Dedifferentiated amniotic fluid mesenchymal stem cell (primary cell): Measurements from ENCODE around the gene ACACB.

Experiments used
- DNase-seq: peaks from one replicate; pipeline ENCODE4 v3.0.0-alpha.2; 2016; ENCODE audit errors: extremely low spot score

Gene ACACB

DNA sequence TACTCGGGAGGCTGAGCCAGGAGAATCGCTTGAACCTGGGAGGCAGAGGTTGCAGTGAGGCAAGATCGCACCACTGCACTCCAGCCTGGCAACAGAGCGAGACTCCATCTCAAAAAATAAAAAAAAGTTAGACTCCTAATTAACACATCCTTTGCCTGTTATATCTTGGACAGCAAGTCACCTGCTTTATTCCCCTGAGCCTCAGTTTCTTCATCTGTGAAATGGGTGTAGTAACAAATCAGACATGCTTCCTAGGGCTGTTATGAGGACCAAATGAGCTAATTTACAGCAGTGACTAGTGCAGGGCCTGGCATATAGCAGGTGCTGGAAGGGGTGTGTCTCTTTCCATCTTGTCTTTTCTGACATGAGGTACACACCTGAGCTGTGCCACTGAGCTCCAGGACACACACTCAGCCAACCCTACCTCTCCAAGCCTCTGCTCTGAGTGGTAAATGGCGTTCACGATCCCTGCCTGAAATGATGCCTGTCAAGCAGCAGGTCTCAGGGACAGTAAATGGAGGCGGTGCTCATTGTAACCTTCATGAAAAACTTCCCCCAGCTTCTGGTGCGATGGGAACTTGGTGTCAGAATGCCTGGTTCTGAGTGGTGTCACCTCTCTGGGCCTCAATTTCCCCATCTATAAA lies 161.0 kb downstream of the ACACB start:
- DNase-seq, result no peak

DNA sequence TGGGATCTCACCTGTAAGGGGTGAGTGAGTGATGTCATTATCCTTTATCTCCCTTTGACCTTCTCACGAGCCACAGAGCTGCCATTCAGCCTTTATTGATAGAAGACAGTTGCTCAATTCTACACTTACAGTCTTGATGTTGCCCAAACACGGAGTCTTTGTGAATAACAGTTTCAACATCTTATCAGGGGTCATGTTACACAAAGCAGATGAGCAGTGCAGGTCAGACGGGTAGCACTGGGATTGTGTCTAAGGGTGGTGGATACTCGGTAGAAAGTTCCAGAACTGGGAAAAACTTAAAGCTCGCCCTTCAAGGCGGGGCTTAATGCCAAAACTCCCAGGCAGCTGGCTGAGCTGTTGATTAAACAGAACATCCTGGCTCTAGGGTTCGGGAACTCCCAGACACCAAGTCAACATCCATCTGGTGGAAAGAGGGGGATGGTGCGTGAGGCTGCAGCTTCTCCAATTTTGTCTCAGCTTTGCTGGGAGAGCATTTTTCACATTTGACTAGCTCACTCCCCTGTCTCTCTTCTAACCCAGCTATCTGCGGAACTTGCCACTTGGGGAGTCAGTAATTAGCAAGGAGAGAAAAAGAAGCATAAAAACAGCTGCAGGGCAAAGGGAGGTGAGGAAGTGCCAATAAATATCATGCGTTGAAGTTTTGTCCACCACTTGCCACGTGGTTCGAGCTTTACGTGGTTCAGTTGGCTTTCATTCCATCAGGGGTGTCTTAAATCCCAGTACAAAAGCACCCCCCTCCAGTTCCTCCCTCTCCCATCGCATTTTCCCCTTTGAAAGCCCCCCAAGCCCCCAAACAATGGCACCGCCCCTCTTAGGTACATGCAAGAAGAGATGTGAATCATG lies 161.7 kb downstream of the ACACB start:
- no peak for DNase-seq

DNA sequence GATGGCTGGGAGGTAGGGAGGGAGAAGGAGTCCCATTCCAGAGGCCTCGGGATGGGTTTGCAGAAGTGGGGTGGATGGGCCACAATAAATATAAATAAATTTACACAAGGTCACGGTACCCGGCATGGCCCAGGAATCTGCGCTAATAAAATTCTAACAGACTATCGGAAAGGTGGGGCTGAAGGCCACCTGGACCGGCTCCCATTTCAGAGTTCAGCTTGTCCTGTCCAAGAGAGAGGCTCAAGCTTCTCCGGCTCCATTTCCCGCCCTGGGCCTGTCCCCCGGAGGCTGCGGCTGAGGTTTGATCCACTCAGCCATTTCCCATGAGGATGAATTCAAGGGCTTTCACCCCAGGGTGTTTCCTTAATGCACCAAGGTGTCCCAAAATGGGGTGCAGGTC lies 162.5 kb downstream of the ACACB start:
- DNase-seq, result no peak

DNA sequence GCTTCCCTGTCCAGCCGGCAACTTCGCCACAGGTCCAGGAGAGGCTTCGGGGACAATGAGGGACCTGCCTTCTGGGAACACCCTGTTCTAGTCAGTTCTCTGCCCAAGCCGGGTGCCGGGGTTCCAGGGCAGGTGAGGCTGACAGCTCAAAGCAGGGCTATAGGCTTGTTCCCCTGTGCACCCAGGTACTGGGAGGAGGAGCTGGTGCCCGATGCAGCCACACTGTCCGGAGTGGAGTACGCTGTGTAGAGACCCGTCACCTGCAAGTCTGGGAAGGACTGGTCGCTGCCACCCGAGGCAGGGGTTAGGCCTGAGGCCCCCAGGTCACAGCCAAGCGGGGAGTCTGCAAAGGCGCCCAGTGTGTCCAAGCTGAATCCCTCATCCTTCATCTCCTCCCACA lies 163.1 kb downstream of the ACACB start:
- no peak for DNase-seq

DNA sequence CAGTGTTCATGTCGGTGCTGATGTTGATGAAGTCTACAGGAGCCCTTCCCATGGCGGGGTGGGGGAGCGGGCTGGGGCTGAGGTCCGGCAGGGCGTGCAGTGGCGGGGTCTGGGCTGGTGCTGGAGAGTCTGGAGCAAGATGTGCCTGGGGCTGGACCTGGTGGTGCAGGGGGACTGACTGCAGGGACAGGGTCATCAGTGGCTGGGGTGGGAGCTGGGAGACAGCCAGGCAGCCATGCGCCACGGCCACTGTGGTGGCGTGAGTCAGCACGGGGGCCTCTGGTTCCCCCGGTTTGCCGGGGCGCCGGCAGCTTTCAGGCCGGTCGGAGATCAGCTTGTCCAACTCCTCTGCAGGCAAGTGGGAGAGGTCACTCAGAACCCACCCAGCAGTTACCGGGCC lies 165.1 kb downstream of the ACACB start:
- no peak for DNase-seq

DNA sequence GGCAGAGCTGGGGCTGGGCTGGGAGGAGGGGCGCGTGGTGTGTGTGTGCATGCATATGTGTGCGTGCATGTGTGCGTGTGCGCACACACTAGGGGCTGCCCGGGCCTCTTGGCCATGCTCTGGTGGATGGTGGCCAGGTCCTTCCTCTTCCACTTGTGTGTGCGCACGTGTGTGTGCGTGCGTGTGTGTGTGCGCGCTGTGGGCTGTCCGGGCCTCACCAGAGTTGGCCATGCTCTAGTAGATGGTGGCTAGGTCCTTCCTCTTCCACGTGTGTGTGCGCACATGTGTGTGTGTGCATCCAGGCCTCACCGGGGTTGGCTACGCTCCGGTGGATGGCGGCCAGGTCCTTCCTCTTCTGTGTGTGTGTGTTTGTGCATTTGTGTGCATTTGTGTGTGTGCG lies 168.0 kb downstream of the ACACB start:
- DNase-seq, result no peak

DNA sequence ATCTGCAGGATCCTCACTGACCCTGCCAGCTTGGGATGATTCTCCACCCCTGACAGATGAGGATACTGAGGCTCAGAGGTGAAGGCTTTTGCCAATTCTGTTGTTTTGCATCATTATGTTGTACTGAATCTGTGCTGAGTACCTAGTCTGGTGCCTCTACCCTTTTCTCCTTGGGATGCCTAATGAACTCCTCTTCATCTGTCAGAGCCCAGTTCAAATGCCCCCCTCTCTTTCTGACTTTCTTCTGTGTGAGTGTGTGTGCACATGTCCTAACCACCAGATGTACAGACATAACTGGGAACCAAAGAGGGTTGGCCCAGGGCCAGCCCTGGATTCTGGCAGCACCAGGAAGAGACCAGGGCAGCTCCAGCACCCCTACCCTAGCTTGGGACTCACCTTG lies 169.9 kb downstream of the ACACB start:
- no peak for DNase-seq

DNA sequence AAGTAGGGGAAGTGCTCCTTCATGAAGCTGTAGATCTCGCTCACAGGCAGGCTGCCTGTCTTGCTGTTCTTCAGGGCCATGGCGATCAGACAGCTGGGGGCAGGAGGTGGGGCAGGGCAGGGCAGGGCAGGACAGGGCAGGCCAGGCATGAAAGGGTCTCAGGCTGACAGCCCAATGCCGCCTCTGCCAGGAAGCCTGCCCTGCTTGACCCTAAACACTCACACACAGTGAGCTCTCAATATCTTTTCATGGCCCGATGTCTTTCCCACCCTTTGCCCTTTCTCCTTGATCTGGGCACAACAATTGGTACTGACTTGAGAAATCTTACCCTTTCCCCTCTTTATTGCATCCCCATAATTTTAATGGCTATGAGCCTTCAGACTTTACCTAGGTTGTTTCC lies 170.3 kb downstream of the ACACB start:
- DNase-seq, result no peak

DNA sequence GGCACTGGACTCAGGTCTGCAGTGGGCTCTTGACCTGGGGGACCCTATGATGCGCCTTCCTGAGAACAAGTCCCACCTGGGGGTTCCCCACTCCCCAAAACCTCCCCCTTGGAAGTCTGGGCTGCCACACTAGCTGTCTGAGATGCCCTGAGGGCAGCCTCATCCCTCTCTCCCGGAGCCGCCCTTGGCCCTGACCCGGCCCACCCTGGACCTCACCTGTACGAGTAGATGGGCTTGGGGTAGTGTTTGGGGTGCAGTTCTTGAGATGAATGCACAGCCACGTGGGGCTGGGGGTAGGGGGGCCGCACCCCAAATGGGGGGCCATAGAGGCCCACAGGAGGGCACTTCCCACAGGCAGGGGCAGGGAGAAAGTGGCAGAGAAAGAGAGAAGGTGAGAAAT lies 170.8 kb downstream of the ACACB start:
- no peak for DNase-seq

DNA sequence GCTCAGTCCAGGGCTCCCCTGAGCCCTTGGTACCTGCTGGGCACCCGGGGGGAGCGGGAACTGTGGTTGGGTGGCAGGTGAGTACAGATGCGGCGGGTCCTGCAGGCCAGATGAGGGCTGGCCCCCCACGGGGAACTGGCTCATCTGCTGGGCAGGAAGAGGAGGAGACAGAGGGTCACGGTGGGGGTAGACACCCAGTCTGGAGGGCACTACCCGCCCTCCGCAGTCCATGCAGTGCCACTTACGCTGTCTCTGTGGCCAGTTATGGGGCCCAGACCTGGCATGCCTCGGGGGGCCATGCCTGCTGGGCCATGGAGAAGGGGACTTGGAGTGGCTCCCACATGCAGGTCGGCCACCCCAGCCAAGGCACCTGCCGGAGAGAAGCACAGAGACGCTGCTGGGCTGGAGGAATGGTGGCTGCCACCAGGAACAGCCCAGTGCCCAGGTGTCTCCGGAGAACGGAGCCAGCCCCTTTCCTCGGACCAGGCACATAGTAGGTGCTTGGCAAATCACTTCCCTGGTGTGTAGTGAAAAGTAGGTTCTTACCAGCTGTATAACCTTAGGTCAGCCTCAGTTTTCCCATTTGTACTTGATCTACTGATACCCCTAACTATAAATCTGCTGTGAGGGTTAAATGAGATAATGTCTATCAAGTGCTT lies 171.6 kb downstream of the ACACB start:
- DNase-seq, result no peak

DNA sequence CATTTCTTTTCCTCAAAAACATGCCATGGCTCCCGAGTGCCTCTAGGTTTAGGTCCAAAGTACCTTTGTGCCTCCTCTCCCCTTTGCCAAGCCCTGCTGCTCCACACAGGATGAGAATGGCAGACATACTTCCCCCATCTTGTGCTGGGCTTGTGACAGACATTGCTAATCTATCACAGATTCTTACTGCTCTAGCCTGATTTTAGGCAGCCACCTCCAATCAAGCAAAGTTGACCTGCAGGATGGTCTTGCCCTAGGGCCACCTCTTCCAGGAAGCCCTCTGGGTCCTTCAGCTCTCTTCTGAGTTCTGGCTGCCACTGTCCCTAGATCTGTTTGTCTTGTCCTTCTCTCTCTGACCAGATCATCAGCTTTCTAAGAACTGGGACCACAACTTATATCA lies 172.2 kb downstream of the ACACB start:
- DNase-seq, result no peak

DNA sequence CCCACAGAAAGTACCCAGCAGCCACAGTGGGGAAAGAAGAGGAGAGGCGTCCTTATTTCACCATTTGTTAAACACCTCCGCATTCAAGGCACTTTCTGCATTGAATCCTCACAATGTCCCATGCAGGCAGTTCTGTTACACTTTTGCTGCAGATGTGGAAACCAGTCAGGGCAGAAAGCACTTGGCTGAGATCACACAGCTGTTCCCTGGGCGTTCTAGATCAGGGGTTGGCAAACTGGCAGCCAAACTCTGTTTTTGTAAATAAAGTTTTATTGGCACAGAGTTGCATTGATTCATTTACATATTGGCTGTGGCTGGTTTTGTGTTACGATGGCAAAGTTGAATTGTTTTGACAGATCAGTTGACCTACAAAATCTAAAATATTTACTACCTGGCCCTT lies 172.6 kb downstream of the ACACB start:
- DNase-seq, result no peak

DNA sequence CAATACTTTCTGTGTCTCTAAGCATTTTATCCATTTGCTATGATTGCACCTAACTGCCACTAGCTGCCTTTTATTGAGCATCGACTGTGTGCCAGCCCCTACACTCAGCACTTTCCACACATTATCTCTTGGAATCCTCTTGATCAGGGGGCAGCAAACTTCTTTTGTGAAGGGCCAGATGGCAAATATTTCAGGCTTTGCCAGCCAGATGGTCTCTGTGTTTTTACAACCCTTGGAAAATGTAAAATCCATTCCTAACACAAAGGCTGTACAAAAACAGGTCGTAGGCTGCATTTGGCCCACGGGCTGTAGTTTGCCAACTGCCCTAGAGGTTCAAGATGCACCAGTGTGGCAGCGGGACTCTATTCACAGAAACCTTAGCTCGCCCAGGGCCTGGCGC lies 173.2 kb downstream of the ACACB start:
- no peak for DNase-seq

DNA sequence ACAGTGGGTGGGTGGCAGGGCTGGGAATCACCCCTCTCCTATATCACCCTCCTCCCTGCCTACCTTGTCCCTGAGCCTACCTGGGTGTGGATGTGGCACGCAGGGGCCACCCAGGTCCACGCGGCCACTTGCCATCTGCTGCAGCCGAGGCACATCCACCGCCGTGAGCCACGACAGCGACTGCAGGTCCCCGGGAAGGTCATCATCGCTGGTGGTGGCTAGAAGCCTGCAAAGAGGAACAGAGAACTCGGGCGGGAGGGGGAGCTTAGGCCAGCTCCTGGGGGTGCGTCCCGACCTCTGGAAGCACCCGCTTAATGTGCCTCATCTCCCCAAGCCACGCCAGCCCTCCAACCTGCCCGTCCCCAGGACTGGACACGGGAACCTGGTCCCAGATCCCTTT lies 173.7 kb downstream of the ACACB start:
- DNase-seq, result no peak

DNA sequence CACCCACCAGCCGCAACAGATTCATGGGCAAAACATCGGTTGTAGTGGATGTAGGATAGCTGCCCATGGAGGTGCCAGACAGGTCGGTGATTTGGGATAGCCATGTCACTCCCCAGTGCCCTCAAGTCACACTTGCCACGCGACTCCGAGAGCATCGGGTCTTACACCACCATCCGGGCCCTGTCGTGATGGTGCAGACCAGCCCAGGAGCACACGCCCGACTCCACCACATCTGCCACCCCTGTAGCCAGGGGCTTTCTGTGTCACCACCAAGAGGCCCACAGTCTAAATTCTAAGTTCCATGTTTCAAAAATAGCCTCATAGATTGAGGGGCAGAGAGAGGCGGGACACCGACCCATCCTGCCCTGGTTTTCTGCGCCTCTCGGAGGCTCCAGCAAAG lies 174.7 kb downstream of the ACACB start:
- no peak for DNase-seq

DNA sequence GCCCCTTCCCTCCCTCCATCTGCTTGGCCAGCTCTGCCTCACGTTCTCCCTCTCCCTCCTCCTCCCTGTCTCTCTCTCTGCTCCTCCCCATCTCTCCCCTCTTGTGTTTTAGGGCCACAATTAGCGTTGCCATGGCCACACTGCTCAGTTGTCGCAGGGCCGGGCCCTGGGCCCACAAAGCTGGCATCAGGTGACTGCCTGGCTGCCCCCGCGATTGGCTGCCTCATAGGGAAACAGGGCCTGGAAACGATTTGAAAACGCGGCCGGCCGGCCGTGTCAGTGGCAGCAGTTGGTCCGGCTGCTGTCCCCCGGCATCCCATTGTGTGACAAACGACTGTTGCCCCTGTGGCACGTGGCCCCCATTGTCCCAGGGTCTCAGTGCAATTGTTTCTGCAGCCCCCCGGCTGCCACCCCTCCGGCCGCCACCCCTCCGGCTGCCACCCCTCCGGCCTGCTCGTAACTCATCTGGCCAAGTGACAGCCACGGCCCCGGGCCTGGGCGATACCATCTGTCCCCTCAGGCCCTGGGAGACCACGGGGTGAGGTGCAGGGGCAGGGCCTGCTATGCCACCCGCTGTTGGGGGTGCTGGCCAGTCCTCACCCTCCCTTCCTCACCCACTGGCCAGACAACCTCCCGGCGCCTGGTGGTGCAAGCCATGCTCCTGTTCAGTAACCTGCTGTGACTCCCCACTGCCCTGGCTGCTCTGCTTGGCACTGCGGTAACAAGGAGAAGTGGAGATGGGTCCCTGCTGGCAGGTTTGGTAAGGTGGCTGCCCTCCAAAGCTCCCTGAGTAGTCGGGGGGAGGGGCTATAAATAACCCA lies 175.3 kb downstream of the ACACB start:
- DNase-seq, result no peak

DNA sequence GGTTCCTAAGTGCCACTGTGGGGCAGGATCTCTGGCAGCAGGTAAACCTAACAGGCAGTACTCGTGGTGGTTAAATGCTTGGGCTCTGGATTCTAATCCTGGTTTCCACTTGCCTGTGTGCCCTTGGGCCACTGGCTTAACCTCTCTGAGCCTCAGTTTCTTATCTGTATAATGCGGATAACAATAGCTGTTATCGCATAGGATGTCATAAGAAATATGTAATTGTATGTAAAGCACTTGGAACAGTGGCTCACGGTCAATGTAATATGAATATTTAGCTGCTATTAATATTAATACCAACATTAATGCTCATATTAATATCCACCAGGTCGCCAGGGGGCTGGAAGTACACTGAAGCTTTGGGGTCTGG lies 175.9 kb downstream of the ACACB start:
- DNase-seq, result no peak

DNA sequence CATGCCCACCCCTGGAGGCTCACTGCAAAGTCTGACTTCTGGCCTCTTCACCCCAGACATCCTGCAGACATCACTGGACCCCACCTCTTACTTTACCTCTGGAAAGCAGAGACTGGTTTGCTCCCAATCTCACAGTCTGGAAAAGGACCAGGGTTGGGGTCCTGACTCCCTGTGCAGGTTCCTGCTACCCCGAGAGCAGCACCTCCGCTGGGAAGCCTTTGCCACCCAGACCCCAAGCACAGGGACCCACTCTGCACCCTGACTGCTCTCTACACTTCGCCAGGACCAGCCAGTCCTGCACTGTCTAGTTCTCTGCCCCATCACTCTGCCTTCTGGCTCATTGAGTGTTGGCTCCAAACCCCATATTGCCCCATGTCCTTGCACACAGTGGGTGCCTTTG lies 176.7 kb downstream of the ACACB start:
- DNase-seq, result no peak

DNA sequence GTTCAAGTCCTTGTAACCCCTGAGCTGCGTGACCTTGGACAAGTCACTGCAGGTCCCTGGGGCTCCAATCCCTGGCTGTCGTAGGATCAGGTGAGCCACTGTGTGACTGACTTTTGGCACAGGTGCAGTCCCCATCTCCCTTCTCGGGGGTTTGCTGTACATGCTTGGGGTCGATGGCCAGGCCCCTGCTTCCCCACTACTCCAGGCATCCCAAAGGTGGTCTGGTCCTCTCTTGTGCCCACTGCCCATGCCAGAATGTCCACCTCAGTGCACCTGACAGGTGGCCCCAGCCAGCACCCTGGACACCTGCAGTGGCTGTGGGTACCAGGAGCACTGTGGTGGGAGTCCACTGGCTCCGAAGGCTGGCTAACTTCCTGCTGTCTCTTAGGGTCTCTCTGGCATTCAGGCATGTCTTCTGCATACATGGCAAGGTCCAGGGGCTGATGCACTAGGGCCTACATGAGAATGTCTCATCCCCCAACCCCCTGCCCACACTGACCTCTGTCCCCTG lies 178.0 kb downstream of the ACACB start:
- no peak for DNase-seq

DNA sequence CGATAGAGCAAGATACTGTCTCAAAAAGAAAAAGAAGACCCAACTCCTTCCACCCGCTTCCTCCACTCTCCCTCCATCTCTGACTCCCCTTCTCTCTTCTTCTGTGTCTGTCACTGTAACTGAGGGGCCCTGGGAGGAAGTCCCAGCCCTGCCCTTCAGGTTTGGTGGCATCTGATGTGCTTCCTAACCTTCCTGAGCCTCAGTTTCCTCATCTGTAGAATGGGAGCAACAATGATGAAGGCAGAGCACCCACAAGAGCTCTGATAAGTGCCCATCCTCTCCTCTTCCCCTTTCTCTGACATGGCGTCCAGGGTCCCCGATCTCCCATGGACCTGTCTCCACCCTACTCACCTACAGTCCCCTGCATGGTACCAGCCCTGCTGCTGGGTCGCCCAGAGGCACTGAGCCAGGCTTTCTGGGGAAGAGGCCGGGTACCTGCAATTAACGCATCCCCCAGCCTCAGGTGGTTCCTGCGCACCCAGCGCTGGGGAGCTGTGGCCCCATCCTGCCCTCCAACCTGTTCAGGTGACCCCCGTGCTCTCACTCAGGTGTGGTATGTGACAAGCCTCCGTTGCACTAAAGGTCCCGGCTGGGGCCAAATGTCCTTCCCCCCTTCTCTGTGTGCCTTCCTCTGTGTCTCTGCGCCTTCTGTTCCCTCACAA lies 179.5 kb downstream of the ACACB start:
- no peak for DNase-seq

DNA sequence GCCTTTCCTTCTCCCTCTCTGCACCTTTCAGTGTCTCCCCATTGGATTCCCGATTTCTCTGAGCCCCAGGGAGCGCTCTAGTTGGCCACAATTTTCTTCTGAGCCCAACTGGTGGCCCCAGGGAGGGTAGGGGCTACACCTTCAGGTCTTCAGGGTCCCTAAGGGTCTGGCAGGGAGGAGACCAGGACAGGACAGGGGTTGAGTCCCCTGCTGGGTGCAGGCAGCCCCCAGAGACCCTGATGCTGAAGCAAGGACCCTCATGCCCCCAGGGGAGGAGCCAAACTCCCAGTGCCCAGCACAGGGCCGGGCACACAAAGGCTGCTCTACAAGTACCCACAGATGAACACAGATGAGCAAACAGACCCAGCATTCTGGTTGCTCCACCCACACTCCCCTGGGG lies 180.0 kb downstream of the ACACB start:
- no peak for DNase-seq

DNA sequence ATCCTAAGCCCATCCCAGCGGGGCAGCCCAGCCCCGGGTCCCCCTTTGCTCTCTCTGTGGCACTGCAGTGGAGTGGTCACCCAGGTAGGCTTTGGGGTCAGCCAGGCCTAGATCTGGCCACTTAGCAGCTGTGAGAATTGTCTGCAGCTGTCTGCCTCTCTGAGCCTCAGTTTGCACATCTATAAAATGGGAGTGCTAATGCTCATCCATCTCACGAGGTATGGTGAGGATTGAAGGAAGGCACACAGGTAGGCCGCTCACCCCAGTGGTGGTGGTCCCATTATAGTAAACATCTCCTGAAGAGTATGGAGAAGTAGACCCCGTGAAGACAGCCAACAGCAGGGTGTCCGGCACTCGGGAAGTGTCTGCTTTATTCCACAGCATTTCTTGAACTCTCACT lies 183.5 kb downstream of the ACACB start:
- no peak for DNase-seq
